H1 (cell line): ENCODE results near the gene KCNAB2. TPM values are rescaled to one million over a fixed set of nuclear protein-coding genes. Genes with fewer than 3 reads are reported as not detected.

Experiments
- CTCF ChIA-PET: fragments of 300-600 bp; sonication (Branson Sonifier 250); formaldehyde crosslinking; loops from one replicate; lab custom pipeline; 2021; ENCODE audit not compliant: partially characterized antibody; lab: Charles Lee
- POLR2A ChIA-PET: fragments of 300-600 bp; sonication (Branson Sonifier 250); formaldehyde crosslinking; loops from one replicate; lab custom pipeline; 2021; ENCODE audit warnings: inconsistent platforms; ENCODE audit not compliant: partially characterized antibody; lab: Charles Lee
- DNase-seq, 2 experiments: peaks; one replicate each; pipeline versions ENCODE4 v3.0.0 to v3.0.0-alpha.2; 2010 to 2022; ENCODE audit warnings: low spot score in 2 of 2, low read depth in 1 of 2, mixed read lengths in 1 of 2
- FAIRE-seq: peaks from 2 replicates; lab custom pipeline; 2011; peaks lifted over from hg19 to GRCh38; lab: Jason Lieb, UNC
- H2AFZ ChIP-seq: 2 replicates; pipeline ENCODE4 v1.8.1; 2012; ENCODE audit warnings: low read length, inconsistent platforms
- H2AK5ac ChIP-seq: 2 replicates; pipeline ENCODE4 v1.6.1; 2013; ENCODE audit warnings: low read depth, low read length
- H2BK120ac ChIP-seq: replicated peaks from 2 replicates; pipeline ENCODE3; 2013; ENCODE audit warnings: low read depth, low read length, inconsistent platforms
- H2BK12ac ChIP-seq: 2 replicates; pipeline ENCODE4 v1.6.1; 2013; ENCODE audit warnings: low read depth, low read length
- H2BK15ac ChIP-seq: 2 replicates; pipeline ENCODE4 v1.6.1; 2013; ENCODE audit warnings: low read length
- H2BK20ac ChIP-seq: 2 replicates; pipeline ENCODE4 v1.6.1; 2013; ENCODE audit warnings: low read length
- H2BK5ac ChIP-seq: 2 replicates; pipeline ENCODE4 v1.6.1; 2013; ENCODE audit warnings: low read depth, low read length
- H3K14ac ChIP-seq: 2 replicates; pipeline ENCODE4 v1.6.1; 2013; ENCODE audit warnings: inconsistent platforms; ENCODE audit not compliant: insufficient read length
- H3K18ac ChIP-seq: 2 replicates; pipeline ENCODE4 v1.6.1; 2013; ENCODE audit warnings: low read length; ENCODE audit errors: extremely low read depth
- H3K23ac ChIP-seq: 2 replicates; pipeline ENCODE4 v1.6.1; 2013; ENCODE audit warnings: inconsistent platforms; ENCODE audit not compliant: insufficient read length
- H3K23me2 ChIP-seq: 2 replicates; pipeline ENCODE4 v1.6.1; 2013; ENCODE audit warnings: low read depth, low read length
- H3K27ac ChIP-seq: 2 replicates; pipeline ENCODE4 v1.6.1; 2011; ENCODE audit warnings: low read depth, low read length, inconsistent platforms
- H3K27me3 ChIP-seq, 4 experiments: replicated peaks in 1 of 4; 1 replicate in 1 of 4; 2 replicates in 3 of 4; pipeline versions ENCODE4 v1.6.1 to v1.8.1; 2011 to 2013; ENCODE audit warnings: low read length in 3 of 4, mild to moderate bottlenecking in 3 of 4, inconsistent platforms in 2 of 4, mixed read lengths in 2 of 4, moderate library complexity in 1 of 4; ENCODE audit not compliant: control insufficient read depth in 3 of 4, insufficient read depth in 3 of 4; ENCODE audit errors: extremely low read depth in 1 of 4
- H3K36me3 ChIP-seq, 4 experiments: 2 replicates each; pipeline versions ENCODE4 v1.6.1 to v1.8.1; 2011 to 2013; ENCODE audit warnings: mild to moderate bottlenecking in 4 of 4, low read length in 3 of 4, moderate library complexity in 2 of 4, control low read depth in 1 of 4, inconsistent platforms in 1 of 4; ENCODE audit not compliant: insufficient read depth in 4 of 4, control insufficient read depth in 2 of 4
- H3K4ac ChIP-seq: replicated peaks from 2 replicates; pipeline ENCODE3; 2013; ENCODE audit warnings: low read length, low read depth, mixed read lengths, inconsistent platforms; ENCODE audit not compliant: insufficient read length
- H3K4me1 ChIP-seq, 4 experiments: replicated peaks in 1 of 4; 1 replicate in 1 of 4; 2 replicates in 3 of 4; pipeline versions ENCODE4 v1.6.1 to v1.8.1; 2011 to 2013; ENCODE audit warnings: low read length in 3 of 4, inconsistent platforms in 2 of 4, mixed read lengths in 1 of 4; ENCODE audit not compliant: insufficient read depth in 4 of 4, control insufficient read depth in 3 of 4
- H3K4me2 ChIP-seq, 2 experiments: 2 replicates each; pipeline versions ENCODE4 v1.6.1 to v1.8.1; 2011 to 2013; ENCODE audit warnings: low read depth in 2 of 2, low read length in 2 of 2, control low read depth in 1 of 2, inconsistent platforms in 1 of 2, mild to moderate bottlenecking in 1 of 2; ENCODE audit not compliant: insufficient read depth in 1 of 2
- H3K4me3 ChIP-seq, 4 experiments: fragments of 200-600, 300-600 bp in 1 of 4; sonication (generic), shearing (Covaris generic), sonication (Bioruptor Twin) in 1 of 4; 2 replicates each; pipeline versions ENCODE4 v1.5.1 to v1.8.1; 2011 to 2016; ENCODE audit warnings: low read length in 4 of 4, low read depth in 3 of 4, control low read depth in 2 of 4, inconsistent platforms in 2 of 4, mild to moderate bottlenecking in 2 of 4, mixed read lengths in 1 of 4, moderate library complexity in 1 of 4; ENCODE audit not compliant: insufficient read depth in 2 of 4; ENCODE audit errors: extremely low read depth in 1 of 4
- H3K56ac ChIP-seq: replicated peaks from 2 replicates; pipeline ENCODE3; 2013; ENCODE audit warnings: low read depth, mild to moderate bottlenecking, mixed read lengths, low read length, inconsistent platforms; ENCODE audit not compliant: insufficient read length
- H3K79me1 ChIP-seq: 2 replicates; pipeline ENCODE4 v1.6.1; 2013; ENCODE audit warnings: low read depth, low read length, control low read depth
- H3K79me2 ChIP-seq, 2 experiments: 2 replicates each; pipeline versions ENCODE4 v1.6.1 to v1.8.1; 2012 to 2013; ENCODE audit warnings: low read length in 2 of 2, mild to moderate bottlenecking in 2 of 2, inconsistent platforms in 1 of 2; ENCODE audit not compliant: insufficient read depth in 2 of 2, control insufficient read depth in 1 of 2
- H3K9ac ChIP-seq, 4 experiments: replicated peaks in 1 of 4; 1 replicate in 1 of 4; 2 replicates in 3 of 4; pipeline versions ENCODE4 v1.6.1 to v1.8.1; 2011 to 2013; ENCODE audit warnings: low read depth in 3 of 4, low read length in 3 of 4, control low read depth in 2 of 4, mild to moderate bottlenecking in 2 of 4, moderate library complexity in 2 of 4, inconsistent platforms in 1 of 4; ENCODE audit errors: extremely low read depth in 1 of 4
- H3K9me3 ChIP-seq, 2 experiments: 2 replicates each; pipeline versions ENCODE4 v1.6.1 to v1.8.1; 2012 to 2013; ENCODE audit warnings: mild to moderate bottlenecking in 2 of 2, moderate library complexity in 2 of 2, control low read depth in 1 of 2, inconsistent platforms in 1 of 2, low read depth in 1 of 2, low read length in 1 of 2, mixed read lengths in 1 of 2; ENCODE audit not compliant: insufficient read depth in 2 of 2
- H4K20me1 ChIP-seq, 2 experiments: replicated peaks in 1 of 2; 2 replicates each; pipeline versions ENCODE3 to v1.8.1; 2011 to 2013; ENCODE audit warnings: inconsistent platforms in 2 of 2, low read length in 2 of 2, mild to moderate bottlenecking in 1 of 2; ENCODE audit not compliant: insufficient read depth in 2 of 2, control insufficient read depth in 1 of 2
- H4K5ac ChIP-seq: 2 replicates; pipeline ENCODE4 v1.6.1; 2013; ENCODE audit warnings: low read length, low read depth, mixed read lengths, inconsistent platforms; ENCODE audit not compliant: insufficient read length
- H4K8ac ChIP-seq: 2 replicates; pipeline ENCODE4 v1.8.0; 2013; ENCODE audit warnings: mild to moderate bottlenecking, moderate library complexity, low read length, inconsistent platforms; ENCODE audit not compliant: insufficient read depth; ENCODE audit errors: extremely low read depth
- H4K91ac ChIP-seq: replicated peaks from 2 replicates; pipeline ENCODE3; 2013; ENCODE audit warnings: low read length, mixed read lengths, inconsistent platforms; ENCODE audit not compliant: insufficient read length
- SIN3A ChIP-seq, 2 experiments: IDR thresholded peaks in 1 of 2; conservative IDR thresholded peaks in 1 of 2; 2 replicates each; pipeline ENCODE4 v1.6.1; 2011 to 2012; ENCODE audit warnings: low read length in 2 of 2, improper control_type of control experiment in 1 of 2, low read depth in 1 of 2, mild to moderate bottlenecking in 1 of 2
- WGBS, 2 experiments: shearing (Covaris generic) in 1 of 2; methylation state at CpG; one replicate each; pipeline versions ENCODE4 v1.1.6 to v1.1.7; 2013 to 2015; ENCODE audit warnings: low lambda C conversion rate in 2 of 2, mixed read lengths in 2 of 2, inconsistent platforms in 1 of 2, low coverage in 1 of 2, missing lambda C conversion rate in 1 of 2; ENCODE audit not compliant: insufficient replicate concordance in 2 of 2, insufficient coverage in 1 of 2, insufficient read length in 1 of 2; ENCODE audit errors: extremely low coverage in 1 of 2, missing lambda C conversion rate in 1 of 2; 5-methylcytosine and 5-hydroxymethylcytosine counted together
- polyA plus RNA-seq, 7 experiments: library from polyadenylated mRNA; depleted of rRNA in 3 of 7; stranded (reverse) in 5 of 7; unstranded in 2 of 7; fragments of >200 nt in 5 of 7; fragments of 200-250 nt in 2 of 7; gene quantifications; 1 replicate in 5 of 7; 2 replicates in 1 of 7; 4 replicates in 1 of 7; pipeline versions ENCODE4 v1.2.1 to v1.2.3, GENCODE V29; 2011 to 2013; ENCODE audit warnings: missing spikeins in 2 of 7, mixed read lengths in 2 of 7
- total RNA-seq: library from RNA; stranded (reverse); fragmentation: NEBNext Ultra II Directional; extraction: Animal tissue kit (Norgen Biotek cat#: 25700); gene quantifications from 2 replicates; pipeline ENCODE4 v1.2.1, GENCODE V29; 2021
- TF ChIP-seq, protein P1 (sequence below): IDR thresholded peaks from 2 replicates; pipeline ENCODE4 v1.6.1; 2011; ENCODE audit warnings: low read length, improper control_type of control experiment

KCNAB2 gene
- total and polyA plus RNA-seq, 2 of the 8 experiments (the other 6 are each of a cell fraction or from before 2014, with no cell fraction given) = 4.5 to 7.0 TPM

DNA sequence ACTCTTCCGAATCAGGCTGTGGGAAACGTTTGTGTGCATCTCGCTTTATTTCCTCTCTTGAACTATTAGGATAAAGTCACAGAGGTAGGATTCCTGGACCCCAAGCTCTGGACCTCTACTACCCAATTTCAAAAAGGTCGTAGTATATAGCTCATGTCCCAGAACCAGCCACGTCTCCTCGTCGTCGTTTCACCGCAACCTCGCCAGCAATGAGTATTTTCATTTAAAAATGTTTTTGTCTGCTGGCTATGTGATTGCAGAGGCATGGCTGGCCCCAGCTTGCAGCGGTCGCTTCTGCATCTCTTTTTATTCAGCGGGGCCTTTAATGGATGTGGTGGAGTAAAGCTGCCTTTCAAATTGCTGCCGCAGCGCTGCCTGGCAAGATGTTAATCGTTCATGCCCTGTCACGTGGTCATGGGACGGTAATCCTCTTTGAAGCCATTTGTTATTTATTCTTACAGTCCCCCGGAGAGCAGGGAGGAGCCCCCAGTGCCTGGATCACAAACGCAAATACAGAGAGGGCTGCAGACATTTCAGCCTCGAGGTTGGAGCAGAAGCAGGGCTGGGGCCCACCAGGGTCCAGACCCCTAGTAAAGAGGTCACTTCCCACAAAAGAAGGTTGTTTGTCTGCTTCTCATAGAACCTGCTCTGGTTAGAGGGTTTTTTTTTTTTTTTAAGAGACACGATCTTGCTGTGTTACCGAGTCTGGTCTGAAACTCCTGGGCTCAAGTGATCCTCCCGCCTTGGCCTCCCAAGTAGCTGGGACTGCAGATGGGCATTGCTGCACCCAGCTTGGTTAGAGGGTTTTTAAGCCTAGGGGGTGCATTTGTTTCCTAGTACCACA is 41.9 kb upstream of the KCNAB2 start:
- ChIA-PET CTCF (interaction anchor here (0.5 to 2.2 kb wide), 5 partner anchors 7 to 746 kb away, joined by 3 to 8 read pairs (median 4); no protein-coding TSS in a partner anchor), POLR2A (interaction anchor here (1.5 kb wide), 1 partner anchor 15 kb away, joined by 3 read pairs; no protein-coding TSS in a partner anchor)
- H3K36me3 ChIP-seq = no peaks in the 10 kb centered on the region
- H3K9me3 ChIP-seq = no peaks in the 10 kb centered on the region
- no peak overlapping the region for H3K23ac ChIP-seq
- 73% methylated on average over 24 of the region's 24 CpGs; no CpG with 5 or more reads in 1 of the 2 experiments for WGBS, 2 experiments
- no peak overlapping the region for H2BK20ac ChIP-seq
- no peaks in the 10 kb centered on the region for H3K79me1 ChIP-seq
- no peak overlapping the region for H2BK120ac ChIP-seq
- FAIRE-seq (no peak), DNase-seq (no peak)
- no peak overlapping the region for H3K56ac ChIP-seq
- H2AFZ ChIP-seq = no peak overlapping the region
- no peaks in the 10 kb centered on the region for H3K79me2 ChIP-seq
- H3K9ac ChIP-seq = no peak overlapping the region
- H2BK5ac ChIP-seq = no peak overlapping the region
- H3K27me3 ChIP-seq = no peaks in the 10 kb centered on the region
- no peaks in the 10 kb centered on the region for H3K23me2 ChIP-seq
- no peak overlapping the region for H4K8ac ChIP-seq
- peaks cover 0 to 6% (median 4%) of the 10 kb centered on the region in 4 experiments; a peak in 4 of 7 replicates for H3K4me1 ChIP-seq
- no peak overlapping the region for H2BK12ac ChIP-seq
- H4K20me1 ChIP-seq = no peaks in the 10 kb centered on the region
- H2AK5ac ChIP-seq = no peak overlapping the region
- H3K4ac ChIP-seq = no peak overlapping the region
- no peak overlapping the region for H3K18ac ChIP-seq
- H3K14ac ChIP-seq = no peak overlapping the region
- no peak overlapping the region for H3K4me3 ChIP-seq
- H4K91ac ChIP-seq = no peak overlapping the region
- H3K4me2 ChIP-seq = no peak overlapping the region
- H3K27ac ChIP-seq = no peak overlapping the region
- no peak for TF ChIP-seq SIN3A (conservative IDR thresholded peaks at IDR 0.05 in 1 of 2, IDR thresholded peaks at IDR 0.05 in 1 of 2; ENCODE audit: low read depth in 1 of 2, low read length in 2 of 2)
- TF ChIP-seq, protein P1, sequence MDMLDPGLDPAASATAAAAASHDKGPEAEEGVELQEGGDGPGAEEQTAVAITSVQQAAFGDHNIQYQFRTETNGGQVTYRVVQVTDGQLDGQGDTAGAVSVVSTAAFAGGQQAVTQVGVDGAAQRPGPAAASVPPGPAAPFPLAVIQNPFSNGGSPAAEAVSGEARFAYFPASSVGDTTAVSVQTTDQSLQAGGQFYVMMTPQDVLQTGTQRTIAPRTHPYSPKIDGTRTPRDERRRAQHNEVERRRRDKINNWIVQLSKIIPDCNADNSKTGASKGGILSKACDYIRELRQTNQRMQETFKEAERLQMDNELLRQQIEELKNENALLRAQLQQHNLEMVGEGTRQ = 0 out of 2 replicates have a peak, but pooled peaks have one; percentile 29
- no peak overlapping the region for H2BK15ac ChIP-seq
- H4K5ac ChIP-seq = no peak overlapping the region
